ENCODE measurements around the gene SAPCD2.
"Not testable (repeated sequence)": the region's sequence is repeated elsewhere in the genome, so short reads cannot be mapped to it uniquely, and the experiment has no call there.

The SAPCD2 gene

DNA sequence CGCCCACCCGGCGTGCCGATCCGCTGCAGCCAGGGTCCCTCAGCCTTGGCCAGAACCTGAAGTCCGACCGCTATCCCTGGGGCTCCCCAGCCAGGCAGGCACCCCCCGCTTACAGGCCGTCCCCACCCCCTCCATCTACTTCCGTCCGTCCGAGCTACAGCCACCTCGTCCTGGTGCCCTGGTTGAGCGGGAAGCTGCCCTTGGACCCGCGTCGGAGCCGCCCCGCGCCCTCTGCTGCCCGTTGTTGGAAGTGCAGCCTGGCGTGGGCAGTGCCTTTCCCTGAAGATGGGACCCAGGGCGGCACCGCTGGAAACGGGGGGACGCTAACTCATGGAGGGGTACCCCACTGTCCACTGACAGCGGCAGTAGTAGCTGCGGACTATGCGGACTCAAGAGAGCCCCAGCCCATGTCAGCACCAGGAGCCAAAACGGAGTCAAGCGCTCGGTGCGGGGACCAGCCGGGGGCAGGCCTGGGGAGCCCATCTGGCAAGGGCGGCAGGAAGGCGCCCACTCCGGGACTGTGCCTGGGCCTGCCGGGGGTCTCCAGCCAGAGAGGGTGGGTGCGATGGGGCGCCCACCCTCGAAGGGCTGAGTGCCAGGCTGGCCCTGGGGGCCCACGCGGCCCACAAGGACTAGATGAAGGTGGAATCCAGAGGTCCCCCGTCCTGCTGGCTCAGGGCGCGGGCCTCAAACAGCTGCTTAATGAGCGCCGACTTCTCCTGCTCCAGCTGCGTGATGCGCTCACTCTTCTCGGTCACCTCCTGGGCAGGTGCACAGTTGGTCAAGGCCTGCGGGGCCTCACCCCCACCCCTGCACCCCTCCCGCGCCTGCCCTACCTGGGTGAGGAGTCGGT, 6.1 kb downstream of the SAPCD2 start:
- DNase-seq = peak; percentile 19 to 43

- no peak for DNase-seq
These were observed 6.9 kb downstream of the SAPCD2 start for GRCh38 chr9:137063311-137064026.

DNA sequence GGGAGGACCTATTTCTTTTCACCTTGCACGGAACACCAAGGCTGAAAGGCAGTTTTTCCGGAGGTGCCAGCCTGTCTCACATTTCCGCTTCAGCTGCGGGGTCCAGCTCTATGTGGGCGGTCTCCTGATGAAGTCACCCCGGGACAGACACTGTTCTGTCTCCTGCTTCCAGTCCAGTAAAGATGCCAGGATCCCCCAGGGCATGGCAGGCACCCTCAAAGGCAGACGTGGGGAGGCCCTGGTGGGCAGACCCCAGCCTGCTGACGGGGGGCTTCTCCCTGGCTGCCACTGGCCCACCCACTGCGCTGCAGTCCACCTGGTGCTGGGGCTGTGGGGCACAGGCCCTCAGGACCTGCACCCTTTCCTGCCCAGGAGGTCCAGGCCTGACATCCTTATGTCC, 7.6 kb downstream of the SAPCD2 start:
- DNase-seq = not testable (repeated sequence)

GRCh38 chr9:137062384-137062783, 8.0 kb downstream of the SAPCD2 start:
- no peak for DNase-seq

DNA sequence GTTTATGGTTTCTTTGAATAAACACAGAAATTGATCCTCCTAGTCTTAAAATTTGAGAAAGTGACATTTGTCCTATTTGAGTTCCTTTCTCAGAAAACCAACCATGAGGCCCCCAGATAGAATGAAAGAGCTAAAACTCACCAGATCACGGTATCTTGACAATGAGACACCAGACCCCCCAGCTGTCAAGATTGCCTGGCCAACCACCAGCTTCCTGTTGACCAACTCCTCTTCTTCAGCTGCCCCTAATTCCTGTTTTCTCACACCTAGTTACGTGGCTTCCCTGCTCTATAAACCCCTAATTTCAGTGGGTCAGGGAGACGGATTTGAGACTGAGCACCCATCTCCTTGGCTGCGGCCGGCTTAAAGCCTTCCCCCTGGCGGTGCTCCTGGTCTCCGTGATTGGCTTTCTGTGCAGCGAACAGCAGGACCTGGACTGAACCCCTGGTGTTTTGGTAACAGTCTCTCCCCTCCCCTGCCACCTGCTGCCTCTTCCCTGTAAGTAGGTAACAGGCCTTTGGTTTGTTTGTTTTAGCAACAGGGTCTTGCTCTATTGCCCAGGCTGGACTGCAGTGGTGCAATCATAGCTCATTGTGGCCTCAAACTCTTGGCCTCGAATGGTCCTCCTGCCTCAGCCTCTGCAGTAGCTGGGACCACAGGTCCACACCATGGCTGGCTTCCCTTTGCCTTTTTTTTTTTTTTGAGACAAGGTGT, 11.7 kb downstream of the SAPCD2 start:
- DNase-seq = no peak

GRCh38 chr9:137057545-137057944, 12.8 kb downstream of the SAPCD2 start:
- DNase-seq = no peak

DNA sequence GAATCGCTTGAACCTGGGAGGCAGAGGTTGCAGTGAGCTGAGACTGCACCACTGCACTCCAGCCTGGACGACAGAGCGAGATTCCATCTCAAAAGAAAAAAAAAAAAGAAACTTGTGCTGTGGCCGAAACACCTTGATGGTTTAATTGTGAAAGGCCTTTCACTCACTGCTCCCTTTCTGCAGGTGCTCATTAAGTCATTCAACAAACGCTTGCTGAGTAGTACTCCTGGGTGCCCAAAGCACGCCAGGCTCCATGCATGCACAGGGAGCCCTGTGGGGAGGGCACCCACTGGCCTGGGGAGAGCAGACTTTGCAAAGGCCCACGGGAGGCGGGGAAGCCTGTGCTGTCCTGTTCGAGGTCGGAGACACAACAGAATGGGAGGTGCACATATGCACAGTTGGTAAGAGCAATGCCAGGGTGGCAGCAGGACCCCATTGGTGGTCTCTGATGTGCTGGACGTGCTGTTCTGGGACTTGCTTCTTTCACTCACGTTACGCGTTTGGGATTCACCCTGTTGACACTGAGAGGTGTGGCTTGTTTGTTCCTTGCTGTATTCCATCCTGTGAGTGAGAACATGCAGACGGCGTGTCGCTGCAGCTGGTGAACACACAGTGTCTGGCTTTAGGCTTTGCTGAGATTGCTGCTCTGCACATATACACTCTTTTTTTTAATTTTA, 13.5 kb downstream of the SAPCD2 start:
- no peak for DNase-seq

GRCh38 chr9:137055385-137056364, 14.7 kb downstream of the SAPCD2 start:
- DNase-seq = no peak

DNA sequence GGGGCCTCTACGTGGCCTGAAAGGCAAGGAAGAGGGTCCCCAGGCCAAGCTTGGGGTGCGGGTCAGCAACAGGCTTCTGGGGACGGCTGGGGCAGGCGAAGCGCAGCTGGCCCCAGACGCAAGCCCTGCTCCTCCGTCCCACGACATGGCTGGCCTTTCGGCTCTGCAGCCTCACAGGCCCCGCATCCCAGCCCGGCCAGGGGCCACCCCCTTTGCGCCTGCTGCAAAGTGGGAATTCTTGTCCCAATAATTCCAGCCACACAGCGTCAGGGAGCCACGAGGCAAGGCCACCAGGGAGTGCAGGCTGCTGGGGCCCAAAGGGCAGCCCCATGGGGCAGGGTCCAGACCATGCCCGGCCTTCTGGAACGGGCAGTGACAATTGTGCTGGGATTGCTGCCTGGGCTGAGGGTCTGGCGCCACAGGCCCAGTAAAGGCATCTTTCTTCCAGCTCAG, 15.4 kb downstream of the SAPCD2 start:
- no peak for DNase-seq

- DNase-seq = no peak
These were observed 16.1 kb downstream of the SAPCD2 start, which contains the start of gene ENTPD2 for GRCh38 chr9:137053944-137054931. TSS of gene ENTPD2 (minus strand) at chr9:137054061. CDS start at chr9:137053997, 64 bp downstream.

DNA sequence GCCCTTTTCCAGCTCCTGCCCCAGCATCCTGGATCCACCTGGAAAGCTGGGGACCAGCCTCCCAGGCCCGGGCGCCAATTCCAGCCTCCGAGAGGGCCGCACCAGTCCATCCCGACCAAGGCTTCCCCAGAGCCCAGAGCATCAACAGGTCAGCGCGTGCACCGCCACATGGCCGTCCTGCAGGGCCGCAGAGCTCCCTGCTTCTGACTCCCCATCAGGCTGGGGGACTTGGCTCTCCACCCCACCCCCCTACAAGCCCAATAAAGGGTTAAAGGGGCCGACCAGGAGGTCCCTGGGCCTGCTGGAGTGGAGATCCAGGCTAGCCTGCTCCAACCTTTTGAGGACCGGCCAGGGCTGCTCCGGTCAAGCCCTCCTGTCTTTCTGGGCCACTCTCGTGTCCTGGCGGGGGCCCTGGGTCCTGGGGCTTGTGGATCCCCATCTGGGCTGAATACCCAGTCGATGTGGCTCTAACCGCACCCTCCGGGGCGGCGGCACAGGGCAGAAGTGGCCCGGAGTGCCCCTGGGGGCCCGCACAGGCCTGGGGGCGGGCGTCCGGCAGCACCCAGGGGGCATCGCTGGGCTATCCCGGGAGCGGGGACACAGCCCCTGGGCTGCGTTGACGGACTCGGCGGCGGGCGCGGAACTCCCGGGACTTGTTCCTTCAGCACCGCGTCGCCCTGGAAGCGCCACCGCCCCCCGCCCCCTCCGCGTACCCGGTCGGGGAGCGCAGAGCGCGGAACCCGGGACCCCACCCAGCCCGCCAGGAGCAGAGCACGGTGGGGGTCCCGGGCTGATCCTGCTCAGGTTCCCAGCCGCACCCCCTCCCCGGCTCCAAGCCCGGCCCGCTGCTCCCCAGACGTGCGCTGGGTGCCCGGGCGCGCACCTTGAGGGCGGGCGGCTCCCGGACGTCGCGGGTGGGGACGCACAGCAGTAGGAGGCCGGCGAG, 17.1 kb downstream of the SAPCD2 start:
- no peak for DNase-seq

GRCh38 chr9:137052293-137052692, 18.1 kb downstream of the SAPCD2 start:
- no peak for DNase-seq

- DNase-seq = no peak
These were observed 19.1 kb downstream of the SAPCD2 start for GRCh38 chr9:137051145-137051724.

DNA sequence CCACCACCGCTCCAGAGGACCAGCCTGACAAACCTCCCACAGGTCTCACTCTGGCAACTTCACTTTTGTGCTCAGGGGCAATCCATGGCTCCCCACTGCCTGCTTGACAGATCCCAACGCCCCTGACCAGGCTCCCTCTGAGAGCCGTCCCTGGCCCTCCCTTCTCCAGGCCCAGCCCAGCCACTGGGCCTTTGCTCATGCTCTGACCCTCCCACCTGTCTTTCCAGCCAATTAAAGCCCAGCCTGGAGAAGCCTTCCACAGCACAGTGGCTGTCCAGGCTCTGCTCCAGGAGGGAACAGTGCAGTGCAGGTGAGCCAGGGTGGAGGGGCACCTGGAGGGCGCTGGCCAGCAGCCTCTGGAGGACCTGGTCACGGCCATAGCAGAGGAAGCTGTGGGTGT, 19.8 kb downstream of the SAPCD2 start:
- DNase-seq = no peak

DNA sequence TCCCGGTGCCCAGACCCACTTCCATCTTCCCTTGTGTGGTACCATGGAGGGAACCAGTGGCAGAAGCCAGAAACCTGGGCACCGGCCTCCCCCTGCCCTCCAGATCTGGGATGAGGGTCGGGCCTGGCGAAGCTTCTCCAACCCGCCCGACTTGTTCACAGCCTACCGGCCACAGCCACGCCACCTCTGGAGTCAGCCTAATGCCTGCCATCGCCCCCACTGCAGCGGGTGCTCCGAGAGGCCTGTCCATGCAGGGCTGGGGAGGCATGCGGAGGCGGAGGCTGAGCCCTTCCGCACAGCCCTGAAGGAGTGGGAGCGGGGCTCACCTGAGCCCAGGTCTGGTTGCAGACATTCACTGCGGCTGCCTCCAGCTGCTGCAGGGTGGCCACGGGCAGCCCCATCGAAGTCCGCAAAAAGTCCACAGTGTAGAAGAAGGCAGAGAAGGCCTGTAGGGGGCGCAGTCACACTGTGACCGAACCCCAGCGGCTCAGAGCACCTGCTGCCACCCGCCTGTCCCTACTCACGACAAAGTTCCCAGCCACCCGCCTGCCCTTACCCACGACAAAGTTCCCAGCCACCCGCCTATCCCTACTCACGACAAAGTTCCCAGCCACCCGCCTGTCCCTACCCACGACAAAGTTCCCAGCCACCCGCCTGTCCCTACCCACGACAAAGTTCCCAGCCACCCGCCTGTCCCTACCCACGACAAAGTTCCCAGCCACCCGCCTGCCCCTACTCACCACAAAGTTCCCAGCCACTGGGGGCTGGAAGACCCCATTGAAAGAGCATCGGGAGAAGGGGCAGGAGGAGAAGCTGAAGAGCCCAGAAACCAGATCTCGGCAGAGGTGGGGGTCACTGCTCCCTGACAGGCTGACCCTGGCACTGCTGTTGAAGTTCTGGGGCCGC, 20.6 kb downstream of the SAPCD2 start:
- DNase-seq = peak in 1 of 2 donors; percentile 44

GRCh38 chr9:137048655-137049543, 21.5 kb downstream of the SAPCD2 start:
- DNase-seq = no peak
